Activated CD4-positive, CD25-positive, alpha-beta regulatory T cell treated with anti-CD3 and anti-CD28 coated beads, Interleukin-2, amount 50 U/mL, for 16 hours (primary cell): ENCODE measurements around the gene JPH4.
"Not testable (repeated sequence)": the region's sequence is repeated elsewhere in the genome, so short reads cannot be mapped to it uniquely, and the experiment has no call there.

ENCODE experiments used
- DNase-seq: peaks from one replicate; pipeline ENCODE4 v3.0.0-alpha.2; 2020; ENCODE audit warnings: low read depth, low spot score

JPH4 gene

GRCh38 chr14:23578560-23579310 is at the start of gene JPH4:
JPH4 (minus strand) TSS chr14:23578790; CDS start chr14:23577453, 1,337 bp downstream.
- DNase-seq = no peak

DNA sequence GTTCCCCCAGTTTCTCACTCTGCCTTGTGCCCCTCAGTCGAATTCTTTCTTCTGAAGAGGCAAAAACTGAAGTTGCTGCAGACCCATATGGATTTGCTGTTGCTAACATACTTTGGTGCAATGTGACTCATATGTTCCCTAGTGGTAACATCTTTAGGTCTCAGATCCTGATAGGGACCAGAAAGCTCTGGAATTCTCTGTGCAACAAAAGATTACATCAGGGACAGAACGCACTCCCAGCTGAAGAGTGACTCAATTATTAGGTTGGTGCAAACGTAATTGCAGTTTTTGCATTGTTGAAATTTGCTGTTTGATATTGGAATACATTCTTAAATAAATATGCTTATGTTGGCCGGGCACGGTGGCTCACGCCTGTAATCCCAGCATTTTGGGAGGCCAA is 49.4 kb upstream of the JPH4 start:
- DNase-seq = no peak

GRCh38 chr14:23626946-23627345 is 48.4 kb upstream of the JPH4 start:
- DNase-seq = no peak

DNA sequence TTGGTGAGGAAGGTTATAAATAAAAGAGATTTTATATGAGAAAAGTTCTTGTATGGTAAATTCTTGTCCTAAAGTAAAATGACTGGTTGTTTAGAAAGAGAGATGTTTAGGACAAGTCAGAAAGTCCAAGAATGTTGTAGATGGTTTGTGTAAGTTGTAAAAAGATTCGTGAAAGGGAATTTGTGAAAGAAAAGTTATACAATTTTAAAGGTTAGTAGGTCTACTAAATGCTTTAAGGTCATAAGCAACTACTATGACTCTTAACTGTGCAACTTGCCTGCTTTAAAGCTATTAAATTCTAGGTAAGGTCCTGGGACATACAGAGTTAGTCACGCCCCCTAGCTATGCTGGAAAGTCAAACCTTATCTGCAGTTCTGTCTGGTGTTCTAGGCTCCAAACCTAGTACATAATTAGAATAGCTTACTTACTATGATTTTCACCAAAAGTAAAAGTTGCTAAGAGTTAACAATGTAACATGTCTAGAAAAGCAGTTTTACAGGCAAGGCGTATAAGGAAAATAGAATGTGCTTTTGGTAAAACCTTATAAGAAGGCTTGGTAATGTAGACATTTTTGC is 46.3 kb upstream of the JPH4 start:
- DNase-seq = no peak

DNA sequence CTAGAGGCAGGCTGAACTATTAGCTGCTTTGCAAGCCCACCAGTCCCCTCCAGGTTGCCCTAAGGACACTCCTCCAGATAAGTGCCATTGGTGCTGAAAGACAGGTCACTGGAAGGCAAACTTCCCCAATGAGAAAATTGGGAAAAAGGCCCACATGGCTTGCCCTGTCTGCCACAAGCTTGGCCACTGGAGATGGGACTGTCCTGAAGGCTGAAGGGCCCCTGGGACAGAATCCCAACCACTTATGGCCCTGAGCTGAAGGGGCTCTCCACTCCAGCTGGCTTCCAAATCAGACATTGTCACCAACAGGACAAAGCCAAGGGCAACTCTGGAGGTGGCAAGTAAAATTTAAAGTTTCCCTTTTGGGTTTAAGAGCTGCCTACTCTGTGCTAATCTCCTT is 45.4 kb upstream of the JPH4 start:
- DNase-seq = no peak

GRCh38 chr14:23622990-23623389 is 44.4 kb upstream of the JPH4 start:
- no peak for DNase-seq

GRCh38 chr14:23621932-23622730 is 43.5 kb upstream of the JPH4 start:
- DNase-seq = no peak

GRCh38 chr14:23621204-23621931 is 42.8 kb upstream of the JPH4 start:
- no peak for DNase-seq

DNA sequence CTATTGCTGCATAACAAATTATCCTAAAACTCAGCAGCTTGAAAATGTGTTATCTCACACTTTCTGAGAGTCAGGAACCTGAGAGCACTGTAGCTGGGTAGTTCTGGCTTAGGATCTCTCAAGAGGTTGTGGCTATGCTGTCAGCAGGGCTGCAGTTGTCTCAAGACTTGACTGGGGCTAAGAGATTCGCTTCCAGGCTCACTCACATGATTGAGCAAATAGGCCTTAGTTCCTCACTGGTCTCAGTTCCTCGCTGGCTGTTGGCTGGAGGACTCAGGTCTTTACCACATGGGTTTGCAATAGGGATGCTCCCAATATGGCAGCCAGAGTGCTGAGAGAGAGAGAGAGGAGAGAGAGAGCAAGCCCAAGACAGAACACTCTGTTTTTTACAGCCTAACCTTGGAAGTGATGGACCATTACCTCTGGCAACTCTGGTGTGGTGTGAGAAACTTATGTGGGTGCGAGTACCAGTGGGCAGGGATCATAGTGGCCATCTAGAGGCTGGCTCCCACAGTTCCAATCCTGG is 41.6 kb upstream of the JPH4 start:
- DNase-seq = no peak

- no peak for DNase-seq
Measured at GRCh38 chr14:23618415-23618988, 39.9 kb upstream of the JPH4 start.

- no peak for DNase-seq
Measured at GRCh38 chr14:23617539-23617938, 38.9 kb upstream of the JPH4 start.

DNA sequence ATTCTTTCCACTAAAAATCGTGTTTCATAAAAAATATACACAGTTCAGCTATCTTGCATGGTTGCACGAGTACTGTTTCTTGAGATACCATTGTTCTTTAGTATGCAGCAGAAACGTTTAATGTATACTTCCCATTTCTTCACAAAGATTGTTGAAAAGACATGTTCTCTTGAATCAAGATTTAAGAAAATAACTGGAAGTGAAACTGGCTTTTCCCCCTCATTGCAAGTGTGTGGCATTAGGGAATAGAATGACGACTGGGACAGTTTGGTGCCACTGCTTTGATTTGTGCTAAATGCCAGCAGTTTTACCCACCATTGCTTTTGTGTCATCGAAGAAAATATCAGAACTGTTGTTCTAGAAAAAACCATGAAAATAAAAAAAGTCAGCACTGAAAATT is 37.3 kb upstream of the JPH4 start:
- DNase-seq = no peak

- DNase-seq = no peak
Measured at GRCh38 chr14:23614395-23614828, 35.8 kb upstream of the JPH4 start.

- DNase-seq = no peak
Measured at GRCh38 chr14:23613242-23614070, 34.9 kb upstream of the JPH4 start.

DNA sequence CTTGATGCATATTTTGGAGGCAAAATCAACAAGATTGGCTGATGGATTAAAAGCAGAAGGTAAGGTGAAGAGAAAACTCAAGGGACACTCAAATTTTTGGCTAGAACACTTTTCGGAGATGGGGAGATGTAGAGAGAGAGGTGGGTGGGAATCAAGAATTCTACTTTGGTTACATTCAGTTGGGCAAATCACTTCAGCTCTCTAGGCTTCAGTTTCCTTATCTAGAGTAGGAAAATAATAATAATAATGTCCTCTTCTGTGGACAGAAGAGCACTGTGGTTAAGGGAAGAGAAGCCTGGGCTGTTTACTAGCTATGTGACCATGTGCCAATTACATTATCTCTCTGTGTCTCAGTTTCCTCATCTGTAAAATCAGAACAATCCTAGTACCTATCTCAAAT is 34.2 kb upstream of the JPH4 start:
- no peak for DNase-seq

DNA sequence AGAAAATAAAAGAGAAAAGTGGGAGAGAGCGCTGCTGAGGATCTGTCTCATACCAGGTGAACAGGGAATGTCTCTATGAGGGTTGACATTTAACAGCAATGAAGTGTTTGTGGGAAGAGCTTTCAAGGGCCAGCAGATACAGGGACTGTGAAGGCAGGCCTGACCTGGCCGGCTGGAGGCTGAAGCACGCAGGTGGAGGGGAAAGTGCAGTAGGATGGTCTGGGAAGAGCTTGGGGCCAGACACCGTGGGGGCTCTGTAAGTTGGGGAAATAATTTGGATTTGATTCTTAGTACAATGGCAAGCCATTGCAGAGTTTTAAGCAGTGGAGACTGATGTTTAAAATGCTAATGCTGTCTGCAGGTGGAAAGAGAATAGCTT is 33.8 kb upstream of the JPH4 start:
- DNase-seq = no peak

DNA sequence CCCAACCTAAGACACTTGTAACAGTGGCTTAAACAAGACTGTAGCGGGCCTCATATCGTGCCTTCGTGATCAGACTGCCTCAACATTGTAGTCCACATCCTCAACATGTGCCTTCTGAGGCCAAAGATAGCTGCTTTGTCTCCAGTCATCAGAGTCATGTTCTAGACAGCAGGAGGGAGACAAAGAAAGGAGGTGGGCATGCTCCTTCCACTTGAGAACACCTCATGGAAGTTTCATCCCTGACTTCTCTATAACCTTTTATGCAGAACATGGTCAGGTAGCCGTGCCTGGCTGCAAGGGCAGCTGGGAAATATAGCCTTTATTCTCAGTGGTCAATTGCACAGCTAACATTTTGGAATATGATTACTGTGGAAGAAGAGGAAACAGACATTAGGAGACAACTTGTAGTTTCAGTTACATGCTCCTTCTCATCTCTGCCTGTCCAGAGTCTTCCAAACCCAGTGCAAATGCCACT is 32.3 kb upstream of the JPH4 start:
- DNase-seq = no peak

DNA sequence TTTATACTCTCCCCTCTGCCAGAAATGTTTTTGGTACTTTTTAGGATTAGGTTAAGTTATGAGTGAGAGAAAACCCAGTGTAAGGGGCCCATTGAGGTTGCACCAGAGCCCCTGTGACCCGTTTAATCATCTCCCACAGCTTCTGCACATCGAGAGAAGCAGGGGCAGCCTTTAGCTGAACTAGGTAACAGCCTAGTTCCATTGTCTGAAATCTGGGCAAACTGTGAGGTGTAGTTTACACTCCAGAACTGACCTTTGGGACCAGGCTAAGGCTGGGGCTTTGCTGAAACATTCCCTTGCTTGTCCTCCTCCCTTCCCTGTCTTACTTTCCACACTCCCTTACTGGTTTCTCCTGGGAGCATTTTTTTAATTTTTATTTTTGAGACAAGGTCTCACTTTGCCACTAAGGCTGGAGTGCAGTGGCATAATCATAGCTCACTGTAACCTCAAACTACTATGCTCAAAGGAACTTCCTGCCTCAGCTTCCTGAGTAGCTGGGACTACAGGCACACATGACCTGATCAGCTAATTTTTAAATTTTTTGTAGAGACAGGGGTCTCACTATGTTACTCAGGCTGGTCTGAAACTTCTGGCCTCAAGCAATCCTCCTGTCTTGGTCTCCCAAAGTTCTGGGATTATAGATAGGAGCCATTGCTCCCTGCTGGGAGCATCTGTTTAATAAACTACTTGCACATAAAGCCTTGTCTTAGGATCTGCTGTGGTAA is 31.7 kb upstream of the JPH4 start:
- DNase-seq = no peak

DNA sequence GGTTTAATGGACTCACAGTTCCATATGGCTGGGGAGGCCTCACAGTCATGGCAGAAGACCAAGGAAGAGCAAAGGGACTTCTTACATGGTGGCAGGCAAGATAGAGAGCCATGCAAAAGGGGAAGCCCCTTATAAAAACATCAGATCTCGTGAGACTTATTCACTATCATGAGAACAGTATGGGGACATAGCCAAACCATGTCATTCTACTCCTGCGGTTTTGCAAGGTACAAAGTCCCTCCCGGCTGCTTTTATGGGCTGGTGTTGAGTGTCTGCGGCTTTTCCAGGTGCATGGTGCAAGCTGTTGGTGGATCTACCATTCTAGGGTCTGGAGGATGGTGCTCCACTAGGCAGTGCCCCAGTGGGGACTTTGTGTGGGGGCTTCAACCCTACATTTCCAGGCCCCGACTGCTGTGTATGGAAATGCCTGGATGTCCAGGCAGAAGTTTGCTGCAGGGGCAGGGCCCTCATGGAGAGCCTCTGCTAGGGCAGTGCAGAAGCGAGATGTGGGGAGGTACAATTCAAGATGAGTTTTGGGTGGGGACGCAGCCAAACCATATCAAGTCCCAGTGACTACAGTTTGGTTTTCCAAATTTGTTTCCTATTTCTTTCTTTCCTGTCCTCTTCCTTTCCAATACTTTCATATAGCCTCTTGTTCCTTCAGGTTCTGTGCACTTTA is 31.0 kb upstream of the JPH4 start:
- not testable (repeated sequence) for DNase-seq
